ENCODE results near the gene MAP3K13.

The MAP3K13 gene

GRCh38 chr3:185330644-185331043 is 32.3 kb upstream of the MAP3K13 start:
- no peaks in the 10 kb centered on the region for H3K9me3 ChIP-seq (ENCODE audit: low read length)
- no peak overlapping the region for H3K4me3 ChIP-seq (ENCODE audit: low read length)
- H3K4me1 ChIP-seq (ENCODE audit: insufficient read depth, low read length) = no peaks in the 10 kb centered on the region
- H3K27me3 ChIP-seq (ENCODE audit: insufficient read depth, low read length) = no peaks in the 10 kb centered on the region
- H2AFZ ChIP-seq (ENCODE audit: low read depth, low read length) = no peak overlapping the region
- no peaks in the 10 kb centered on the region for H3K36me3 ChIP-seq (ENCODE audit: insufficient read depth, low read length)

- no peaks in the 10 kb centered on the region for H3K36me3 ChIP-seq (ENCODE audit: insufficient read depth, low read length)
- no peaks in the 10 kb centered on the region for H3K27me3 ChIP-seq (ENCODE audit: insufficient read depth, low read length)
- H2AFZ ChIP-seq (ENCODE audit: low read depth, low read length) = no peak overlapping the region
- H3K9me3 ChIP-seq (ENCODE audit: low read length) = no peaks in the 10 kb centered on the region
- H3K4me3 ChIP-seq (ENCODE audit: low read length) = no peak overlapping the region
- no peaks in the 10 kb centered on the region for H3K4me1 ChIP-seq (ENCODE audit: insufficient read depth, low read length)
These were observed 30.8 kb upstream of the MAP3K13 start for GRCh38 chr3:185332026-185332735.

DNA sequence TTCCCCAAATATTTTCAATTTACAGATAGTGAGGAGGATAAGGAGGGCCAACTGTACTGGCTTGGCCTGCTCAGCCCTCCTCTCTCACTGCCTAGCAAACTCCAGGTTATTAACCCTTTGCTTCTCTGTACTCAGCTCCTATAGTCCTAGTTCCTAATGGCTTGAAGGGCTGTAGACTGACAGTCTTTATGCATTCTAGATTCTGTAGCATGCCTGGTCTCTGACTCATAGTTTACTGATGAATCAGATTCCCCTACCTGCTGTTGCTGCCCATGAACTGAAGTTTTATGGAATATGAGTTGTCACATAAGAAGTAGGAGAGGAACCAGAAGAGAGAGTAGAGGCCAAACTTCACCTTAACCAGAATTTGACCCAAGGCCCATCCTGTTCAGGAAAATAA is 27.1 kb upstream of the MAP3K13 start:
- no peaks in the 10 kb centered on the region for H3K9me3 ChIP-seq (ENCODE audit: low read length)

GRCh38 chr3:185337231-185337816 is 25.6 kb upstream of the MAP3K13 start:
- H3K27me3 ChIP-seq (ENCODE audit: insufficient read depth, low read length) = no peaks in the 10 kb centered on the region
- H3K36me3 ChIP-seq (ENCODE audit: insufficient read depth, low read length) = no peaks in the 10 kb centered on the region
- H2AFZ ChIP-seq (ENCODE audit: low read depth, low read length) = no peak overlapping the region
- no peaks in the 10 kb centered on the region for H3K9me3 ChIP-seq (ENCODE audit: low read length)
- no peak overlapping the region for H3K4me3 ChIP-seq (ENCODE audit: low read length)
- no peaks in the 10 kb centered on the region for H3K4me1 ChIP-seq (ENCODE audit: insufficient read depth, low read length)

More for the DNA sequence above, 27.1 kb upstream of the MAP3K13 start:
- no peaks in the 10 kb centered on the region for H3K36me3 ChIP-seq (ENCODE audit: insufficient read depth, low read length)
- H3K27me3 ChIP-seq (ENCODE audit: insufficient read depth, low read length) = no peaks in the 10 kb centered on the region
- no peak overlapping the region for H2AFZ ChIP-seq (ENCODE audit: low read depth, low read length)
- no peaks in the 10 kb centered on the region for H3K4me1 ChIP-seq (ENCODE audit: insufficient read depth, low read length)
- no peak overlapping the region for H3K4me3 ChIP-seq (ENCODE audit: low read length)

- Histone ChIP-seq H3K4me3 (ENCODE audit: low read length) (no peak overlapping the region), H3K4me1 (ENCODE audit: insufficient read depth, low read length) (no peaks in the 10 kb centered on the region), H3K27me3 (ENCODE audit: insufficient read depth, low read length) (no peaks in the 10 kb centered on the region), H3K36me3 (ENCODE audit: insufficient read depth, low read length) (no peaks in the 10 kb centered on the region), H3K9me3 (ENCODE audit: low read length) (no peaks in the 10 kb centered on the region), H2AFZ (ENCODE audit: low read depth, low read length) (no peak overlapping the region)
These were observed 23.0 kb upstream of the MAP3K13 start for GRCh38 chr3:185339945-185340344.

DNA sequence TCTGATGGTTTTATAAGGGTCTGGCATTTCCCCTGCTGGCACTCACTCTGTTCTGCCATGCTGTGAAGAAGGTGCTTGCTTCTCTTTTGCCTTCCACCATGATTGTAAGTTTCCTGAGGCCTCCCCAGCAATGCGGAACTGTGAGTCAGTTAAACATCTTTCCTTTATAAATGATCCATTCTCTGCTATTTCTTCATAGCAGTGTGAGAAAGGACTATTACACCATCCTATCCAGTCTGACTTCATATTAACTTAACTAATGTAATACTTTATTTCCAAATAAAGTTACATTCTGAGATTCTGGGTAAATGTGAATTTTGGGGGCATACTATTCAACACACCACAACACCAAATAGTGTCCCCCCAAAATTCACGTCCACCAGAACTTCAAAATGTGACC is 22.2 kb upstream of the MAP3K13 start:
- no peaks in the 10 kb centered on the region for H3K9me3 ChIP-seq (ENCODE audit: low read length)
- H3K36me3 ChIP-seq (ENCODE audit: insufficient read depth, low read length) = no peaks in the 10 kb centered on the region
- no peaks in the 10 kb centered on the region for H3K4me1 ChIP-seq (ENCODE audit: insufficient read depth, low read length)
- H3K27me3 ChIP-seq (ENCODE audit: insufficient read depth, low read length) = no peaks in the 10 kb centered on the region
- H2AFZ ChIP-seq (ENCODE audit: low read depth, low read length) = no peak overlapping the region
- H3K4me3 ChIP-seq (ENCODE audit: low read length) = no peak overlapping the region

DNA sequence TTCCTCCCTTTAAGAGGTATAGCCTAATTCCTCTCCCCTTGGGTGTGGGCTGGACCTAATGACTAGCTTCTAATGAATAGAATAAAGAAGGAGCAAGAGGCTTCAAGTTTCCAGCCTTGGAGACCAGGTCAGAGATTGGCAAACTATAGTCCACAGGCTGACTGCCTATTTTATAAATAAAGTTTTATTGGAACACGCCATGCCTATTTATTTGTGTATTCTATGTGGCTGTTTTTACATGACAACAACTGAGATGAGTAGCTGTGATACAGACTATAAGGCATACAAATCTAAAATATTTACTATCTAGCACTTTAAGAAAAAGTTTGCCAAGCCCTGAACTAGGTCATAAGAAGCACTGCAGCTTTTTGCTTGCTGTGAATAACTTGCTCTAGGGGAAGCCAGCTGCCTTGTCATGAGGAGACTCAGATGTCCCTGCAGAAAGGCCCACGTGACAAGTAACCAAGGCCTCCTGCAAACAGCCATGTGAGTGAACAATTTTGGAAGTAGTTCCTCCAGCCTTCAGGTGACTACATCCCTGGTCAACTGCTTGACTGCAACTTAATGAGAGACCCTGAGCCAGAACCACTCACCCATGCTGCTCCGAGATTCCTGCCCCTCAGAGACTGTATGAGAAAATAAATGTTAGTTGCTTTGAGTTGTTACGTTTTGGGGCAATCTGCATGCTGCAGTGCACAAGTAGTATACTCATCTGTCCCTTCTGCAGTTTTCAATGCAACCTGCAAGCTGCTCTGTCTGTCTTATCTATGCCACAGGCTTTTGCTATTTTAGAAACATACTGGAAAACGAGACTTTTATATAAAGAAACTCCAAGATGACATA is 21.1 kb upstream of the MAP3K13 start:
- no peak overlapping the region for H3K4me3 ChIP-seq (ENCODE audit: low read length)
- no peaks in the 10 kb centered on the region for H3K4me1 ChIP-seq (ENCODE audit: insufficient read depth, low read length)
- no peaks in the 10 kb centered on the region for H3K36me3 ChIP-seq (ENCODE audit: insufficient read depth, low read length)
- no peaks in the 10 kb centered on the region for H3K9me3 ChIP-seq (ENCODE audit: low read length)
- H3K27me3 ChIP-seq (ENCODE audit: insufficient read depth, low read length) = no peaks in the 10 kb centered on the region
- no peak overlapping the region for H2AFZ ChIP-seq (ENCODE audit: low read depth, low read length)

DNA sequence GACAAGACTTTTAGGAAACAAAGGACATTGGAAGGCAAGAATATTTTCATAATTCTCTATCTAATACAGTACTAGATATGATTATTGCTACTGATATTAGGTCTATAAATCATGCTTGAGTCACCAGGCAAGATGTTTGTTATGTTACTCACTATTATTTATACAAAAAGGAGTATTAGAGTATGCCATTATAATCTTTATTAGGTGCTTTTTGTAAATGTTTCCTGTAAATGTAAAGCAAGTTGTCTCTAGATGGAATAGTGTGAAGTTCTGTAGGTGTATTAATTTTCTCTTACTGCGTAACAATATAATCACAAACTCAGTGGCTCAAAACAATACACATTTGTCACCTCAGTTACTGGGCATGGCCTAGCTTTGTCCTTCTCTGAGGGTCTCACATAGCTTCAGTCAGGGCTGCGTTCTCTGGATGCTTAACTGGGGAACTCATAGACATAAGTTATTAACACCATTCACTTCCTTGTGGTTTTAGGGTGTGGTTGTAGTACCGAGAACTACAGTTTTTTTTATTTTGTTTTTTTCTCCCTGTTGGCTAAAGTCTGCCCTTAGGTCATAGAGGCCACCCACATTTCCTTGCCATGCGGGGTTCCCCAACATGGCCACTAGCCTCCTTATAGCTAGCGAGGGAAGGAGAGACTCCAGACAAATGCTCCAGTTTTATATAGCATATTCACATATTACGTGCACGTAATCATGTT is 20.3 kb upstream of the MAP3K13 start:
- H3K36me3 ChIP-seq (ENCODE audit: insufficient read depth, low read length) = no peaks in the 10 kb centered on the region
- no peaks in the 10 kb centered on the region for H3K27me3 ChIP-seq (ENCODE audit: insufficient read depth, low read length)
- no peak overlapping the region for H2AFZ ChIP-seq (ENCODE audit: low read depth, low read length)
- H3K9me3 ChIP-seq (ENCODE audit: low read length) = no peaks in the 10 kb centered on the region
- H3K4me1 ChIP-seq (ENCODE audit: insufficient read depth, low read length) = no peaks in the 10 kb centered on the region
- H3K4me3 ChIP-seq (ENCODE audit: low read length) = no peak overlapping the region

DNA sequence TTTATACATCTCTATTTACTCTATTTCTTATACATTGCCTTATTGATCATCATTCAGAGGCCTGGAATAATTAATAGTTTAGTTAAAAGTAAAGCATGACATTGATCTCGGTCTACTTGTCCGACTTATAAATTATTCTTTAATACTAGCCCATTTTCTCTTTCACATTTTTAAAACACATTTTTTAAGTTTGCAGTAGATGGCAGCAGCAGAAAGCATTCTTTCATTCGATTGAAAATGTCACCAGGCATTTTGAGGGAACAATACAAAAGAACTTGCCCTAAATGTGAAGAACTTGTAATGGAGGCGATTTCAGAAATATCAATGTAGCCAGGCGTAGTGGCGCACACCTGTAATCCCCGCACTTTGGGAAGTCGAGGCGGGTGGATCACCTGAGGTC is 15.5 kb upstream of the MAP3K13 start:
- H3K36me3 ChIP-seq (ENCODE audit: insufficient read depth, low read length) = no peaks in the 10 kb centered on the region
- no peak overlapping the region for H2AFZ ChIP-seq (ENCODE audit: low read depth, low read length)
- no peaks in the 10 kb centered on the region for H3K27me3 ChIP-seq (ENCODE audit: insufficient read depth, low read length)
- no peak overlapping the region for H3K4me3 ChIP-seq (ENCODE audit: low read length)
- no peaks in the 10 kb centered on the region for H3K4me1 ChIP-seq (ENCODE audit: insufficient read depth, low read length)
- H3K9me3 ChIP-seq (ENCODE audit: low read length) = no peaks in the 10 kb centered on the region

GRCh38 chr3:185350841-185351240 is 12.1 kb upstream of the MAP3K13 start:
- no peak overlapping the region for H3K4me3 ChIP-seq (ENCODE audit: low read length)
- no peaks in the 10 kb centered on the region for H3K4me1 ChIP-seq (ENCODE audit: insufficient read depth, low read length)
- H3K27me3 ChIP-seq (ENCODE audit: insufficient read depth, low read length) = no peaks in the 10 kb centered on the region
- no peak overlapping the region for H2AFZ ChIP-seq (ENCODE audit: low read depth, low read length)
- H3K36me3 ChIP-seq (ENCODE audit: insufficient read depth, low read length) = no peaks in the 10 kb centered on the region
- no peaks in the 10 kb centered on the region for H3K9me3 ChIP-seq (ENCODE audit: low read length)

GRCh38 chr3:185351396-185351795 is 11.5 kb upstream of the MAP3K13 start:
- no peak overlapping the region for H3K4me3 ChIP-seq (ENCODE audit: low read length)
- no peak overlapping the region for H2AFZ ChIP-seq (ENCODE audit: low read depth, low read length)
- no peaks in the 10 kb centered on the region for H3K27me3 ChIP-seq (ENCODE audit: insufficient read depth, low read length)
- no peaks in the 10 kb centered on the region for H3K36me3 ChIP-seq (ENCODE audit: insufficient read depth, low read length)
- no peaks in the 10 kb centered on the region for H3K9me3 ChIP-seq (ENCODE audit: low read length)
- H3K4me1 ChIP-seq (ENCODE audit: insufficient read depth, low read length) = no peaks in the 10 kb centered on the region

- H3K4me1 ChIP-seq (ENCODE audit: insufficient read depth, low read length) = no peaks in the 10 kb centered on the region
- H3K36me3 ChIP-seq (ENCODE audit: insufficient read depth, low read length) = no peaks in the 10 kb centered on the region
- H3K9me3 ChIP-seq (ENCODE audit: low read length) = no peaks in the 10 kb centered on the region
- no peak overlapping the region for H3K4me3 ChIP-seq (ENCODE audit: low read length)
- no peak overlapping the region for H2AFZ ChIP-seq (ENCODE audit: low read depth, low read length)
- H3K27me3 ChIP-seq (ENCODE audit: insufficient read depth, low read length) = no peaks in the 10 kb centered on the region
These were observed 9.7 kb upstream of the MAP3K13 start for GRCh38 chr3:185353225-185353624.
